Nephron progenitor cell (in vitro differentiated cells): ENCODE measurements around the gene GNB1L.
"Not testable (repeated sequence)": the region's sequence is repeated elsewhere in the genome, so short reads cannot be mapped to it uniquely, and the experiment has no call there.

Source experiments
- DNase-seq: peaks from one replicate; pipeline ENCODE4 v3.0.0; 2021
- H3K27ac Mint-ChIP-seq: 2 replicates; pipeline ENCODE4 v1.8.0; 2021; ENCODE audit warnings: mild to moderate bottlenecking, moderate library complexity, mixed read lengths
- H3K27me3 Mint-ChIP-seq: 2 replicates; pipeline ENCODE4 v1.8.0; 2021; ENCODE audit warnings: mild to moderate bottlenecking, low read depth, mixed read lengths; ENCODE audit not compliant: poor library complexity
- H3K36me3 Mint-ChIP-seq: 2 replicates; pipeline ENCODE4 v1.8.0; 2021; ENCODE audit warnings: low read depth, mixed read lengths
- H3K4me1 Mint-ChIP-seq: 2 replicates; pipeline ENCODE4 v1.8.0; 2021; ENCODE audit warnings: mixed read lengths
- H3K4me3 Mint-ChIP-seq: 2 replicates; pipeline ENCODE4 v1.8.0; 2021; ENCODE audit warnings: mild to moderate bottlenecking, moderate library complexity, mixed read lengths
- H3K9me3 Mint-ChIP-seq: 2 replicates; pipeline ENCODE4 v1.8.0; 2021; ENCODE audit warnings: mild to moderate bottlenecking, moderate library complexity, mixed read lengths
- CTCF ChIP-seq: fragments of 200-600 bp; sonication (generic); IDR thresholded peaks from 2 replicates; pipeline ENCODE4 v1.5.0; 2021; ENCODE audit warnings: antibody characterized with exemption

The GNB1L gene

DNA sequence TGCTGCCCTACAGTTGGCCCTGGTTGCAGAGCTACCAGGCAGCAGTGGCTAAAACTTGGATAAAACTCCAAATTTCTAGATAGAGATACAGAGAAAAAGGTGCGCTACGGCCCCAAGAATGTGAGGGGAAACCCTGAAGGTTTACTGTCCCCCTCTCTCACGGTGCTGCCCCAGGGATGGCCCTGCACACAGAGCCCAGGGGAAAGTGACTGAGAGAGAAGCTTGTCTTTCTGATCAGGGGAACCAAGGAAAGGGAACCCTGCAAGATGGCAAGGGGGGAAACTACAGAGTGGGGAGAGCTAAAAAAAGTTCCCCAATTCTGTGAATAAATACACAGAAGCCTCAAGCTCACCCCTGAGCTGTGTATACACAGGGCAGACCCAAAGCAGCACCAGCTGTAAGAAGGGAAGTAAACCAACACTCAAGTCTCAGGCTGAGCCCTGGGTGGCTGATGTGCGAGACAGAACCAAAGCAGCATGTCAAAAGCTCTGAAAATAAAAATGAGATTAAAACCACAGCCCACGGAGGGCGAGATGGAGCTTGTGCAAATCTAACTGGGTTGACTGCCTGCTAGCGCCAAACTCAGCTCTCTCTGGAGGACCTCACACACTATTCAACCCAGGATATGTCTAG is 22.1 kb downstream of the GNB1L start:
- H3K27me3 Mint-ChIP-seq: peaks cover 18% of the 10 kb centered on the region
- H3K9me3 Mint-ChIP-seq: no peaks in the 10 kb centered on the region
- no peak overlapping the region for H3K27ac Mint-ChIP-seq
- no peak for DNase-seq
- no peaks in the 10 kb centered on the region for H3K36me3 Mint-ChIP-seq
- H3K4me1 Mint-ChIP-seq: no peaks in the 10 kb centered on the region
- H3K4me3 Mint-ChIP-seq: no peak overlapping the region
- no peak for TF ChIP-seq CTCF

DNA sequence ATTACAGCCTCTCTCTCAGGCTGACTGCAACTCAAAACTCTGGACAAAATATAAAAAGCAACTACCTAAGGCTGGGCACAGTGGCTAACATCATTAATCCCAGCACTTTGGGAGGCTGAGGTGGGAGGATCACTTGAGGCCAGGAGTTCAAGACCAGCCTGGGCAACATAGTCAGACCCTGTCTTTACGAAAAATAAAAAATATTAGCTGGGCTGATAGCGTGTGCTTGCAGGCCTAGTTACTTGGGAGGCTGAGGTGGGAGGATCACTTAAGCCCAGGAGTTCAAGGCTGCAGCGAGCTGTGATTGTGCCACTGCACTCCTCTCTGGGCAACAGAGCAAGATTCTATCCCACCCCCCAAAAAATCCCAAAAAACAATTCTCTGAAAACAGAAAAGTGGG is 22.7 kb downstream of the GNB1L start:
- H3K27me3 Mint-ChIP-seq: peaks cover 17% of the 10 kb centered on the region
- not testable (repeated sequence) for DNase-seq, H3K27ac Mint-ChIP-seq, H3K4me1 Mint-ChIP-seq, H3K9me3 Mint-ChIP-seq, H3K4me3 Mint-ChIP-seq, H3K36me3 Mint-ChIP-seq

DNA sequence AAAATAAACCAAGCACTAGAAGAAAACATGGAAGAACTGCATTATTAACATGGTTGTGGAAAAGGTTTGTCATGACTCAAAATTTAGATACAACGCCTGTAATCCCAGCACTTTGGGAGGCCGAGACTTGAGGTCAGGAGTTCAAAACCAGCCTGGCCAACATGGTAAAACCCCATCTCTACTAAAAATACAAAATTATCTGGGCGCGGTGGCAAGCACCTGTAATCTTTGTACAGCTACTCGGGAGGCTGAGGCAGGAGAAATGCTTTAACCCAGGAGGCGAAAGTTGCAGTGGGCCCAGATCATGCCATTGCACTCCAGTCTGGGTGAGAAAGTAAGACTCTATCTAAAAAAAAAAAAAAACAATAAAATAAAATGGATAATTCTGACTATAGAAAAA is 23.7 kb downstream of the GNB1L start:
- no peak for DNase-seq
- no peak for TF ChIP-seq CTCF
- Mint-ChIP-seq H3K27ac (no peak overlapping the region), H3K27me3 (peaks cover 12% of the 10 kb centered on the region), H3K9me3 (peaks cover 12% of the 10 kb centered on the region), H3K4me3 (no peak overlapping the region), H3K4me1 (no peaks in the 10 kb centered on the region), H3K36me3 (peaks cover 12% of the 10 kb centered on the region)

DNA sequence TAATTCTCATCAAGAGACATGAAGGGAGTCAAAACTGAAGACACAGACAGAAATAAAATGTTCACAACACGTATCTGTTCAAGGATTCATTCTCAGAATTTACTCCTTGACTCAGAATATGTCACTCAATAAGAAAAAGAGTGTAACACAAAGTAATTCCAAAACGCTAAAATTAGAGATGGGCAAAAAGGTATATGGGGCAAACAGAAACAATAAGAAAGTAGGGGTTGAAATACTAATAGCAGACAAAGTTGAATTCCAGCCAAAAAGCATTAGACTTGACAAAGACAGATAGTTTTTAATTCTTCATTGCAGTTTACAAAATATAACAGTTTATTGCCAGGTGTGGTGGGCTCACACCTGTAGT is 26.7 kb downstream of the GNB1L start:
- DNase-seq: no peak
- Mint-ChIP-seq H3K4me1 (peaks cover 6% of the 10 kb centered on the region), H3K27ac (no peak overlapping the region), H3K36me3 (peaks cover 13% of the 10 kb centered on the region), H3K9me3 (peaks cover 12% of the 10 kb centered on the region), H3K4me3 (no peak overlapping the region), H3K27me3 (peaks cover 3% of the 10 kb centered on the region)
- no peak for TF ChIP-seq CTCF

- Mint-ChIP-seq H3K36me3 (peaks cover 13% of the 10 kb centered on the region), H3K27me3 (no peaks in the 10 kb centered on the region), H3K27ac (no peak overlapping the region), H3K4me3 (no peak overlapping the region), H3K9me3 (peaks cover 12% of the 10 kb centered on the region), H3K4me1 (peaks cover 6% of the 10 kb centered on the region)
- TF ChIP-seq CTCF: no peak
- no peak for DNase-seq
These were observed 27.2 kb downstream of the GNB1L start for GRCh38 chr22:19827341-19828034.

DNA sequence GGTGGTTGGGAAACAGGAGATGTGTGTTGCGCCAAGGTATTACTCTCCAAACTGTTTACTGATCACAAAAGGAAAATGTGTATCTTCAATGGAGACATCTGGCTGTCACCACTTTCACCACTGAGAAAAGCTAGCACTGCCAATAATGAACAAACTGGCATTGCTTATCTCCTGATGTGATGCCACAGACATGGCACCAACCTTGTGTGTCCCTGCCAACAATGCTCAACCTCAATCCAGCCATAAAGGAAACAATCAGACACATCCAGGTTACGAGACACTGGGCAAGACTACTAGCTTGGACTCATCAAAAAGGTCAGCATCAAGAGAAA is 28.1 kb downstream of the GNB1L start:
- no peak for TF ChIP-seq CTCF
- Mint-ChIP-seq H3K4me3 (no peak overlapping the region), H3K36me3 (peaks cover 13% of the 10 kb centered on the region), H3K4me1 (peaks cover 6% of the 10 kb centered on the region), H3K9me3 (peaks cover 12% of the 10 kb centered on the region), H3K27me3 (no peaks in the 10 kb centered on the region), H3K27ac (no peak overlapping the region)
- no peak for DNase-seq
